Heart left ventricle (tissue), 16 donors: ENCODE results near the gene AKAP8. TPM values are rescaled to one million over a fixed set of nuclear protein-coding genes. Genes with fewer than 3 reads are reported as not detected.

Experiments
- ATAC-seq, 4 donors: fragments of 200-7000 bp; cut with Tn5 transposase; one replicate each; pipeline ENCODE4 v1.9.1; 2020 to 2022; ENCODE audit warnings: moderate library complexity in 4 of 4, mild to moderate bottlenecking in 3 of 4, moderate number of reproducible peaks in 1 of 4
- DNase-seq, 5 donors: peaks; one replicate each; pipeline ENCODE4 v3.0.0-alpha.2; 2020
- H3K27ac ChIP-seq, 12 donors: fragments of 200-600 bp; sonication (generic) in 4 of 12; one replicate each; pipeline versions ENCODE4 v1.5.0 to v1.8.0; 2016 to 2022; ENCODE audit warnings: mild to moderate bottlenecking in 2 of 12
- H3K27me3 ChIP-seq, 9 donors: fragments of 200-600 bp; sonication (generic) in 2 of 9; one replicate each; pipeline versions ENCODE4 v1.5.1 to v1.8.0; 2016 to 2022; ENCODE audit warnings: mild to moderate bottlenecking in 3 of 9
- H3K36me3 ChIP-seq, 9 donors: fragments of 200-600 bp; sonication (generic) in 2 of 9; one replicate each; pipeline versions ENCODE4 v1.5.0 to v1.8.0; 2018 to 2022; ENCODE audit warnings: mild to moderate bottlenecking in 2 of 9
- H3K4me1 ChIP-seq, 12 donors: fragments of 200-600 bp; sonication (generic) in 4 of 12; one replicate each; pipeline versions ENCODE4 v1.5.0 to v1.8.0; 2016 to 2022; ENCODE audit warnings: mild to moderate bottlenecking in 3 of 12
- H3K4me3 ChIP-seq, 12 donors: fragments of 200-600 bp; sonication (generic) in 4 of 12; one replicate each; pipeline versions ENCODE4 v1.5.0 to v1.8.0; 2017 to 2022; ENCODE audit warnings: mild to moderate bottlenecking in 9 of 12, moderate library complexity in 4 of 12
- H3K9me3 ChIP-seq, 12 donors: fragments of 200-600 bp; sonication (generic) in 4 of 12; one replicate each; pipeline versions ENCODE4 v1.5.0 to v1.8.0; 2016 to 2022; ENCODE audit warnings: mild to moderate bottlenecking in 1 of 12
- POLR2A ChIP-seq, 2 donors: fragments of 450-650 bp; IDR thresholded peaks; one replicate each; pipeline ENCODE4 v1.6.1; 2017; ENCODE audit warnings: antibody characterized with exemption in 2 of 2, mild to moderate bottlenecking in 2 of 2, moderate library complexity in 2 of 2
- WGBS, 4 donors: extraction: QIAGEN DNeasy Blood & Tissue Kit in 2 of 4; methylation state at CpG; one replicate each; pipeline versions ENCODE4 v1.1.5 to v1.1.7; 2013 to 2018; 5-methylcytosine and 5-hydroxymethylcytosine counted together
- intact Hi-C, 10 donors: fragments of 100-400 bp; cut with DNase I; formaldehyde crosslinking; loops; one replicate each; pipeline versions ENCODE4 v1.11.1 to v1.14.2; 2022
- polyA plus RNA-seq, 2 donors: library from polyadenylated mRNA; stranded (reverse); fragments of 200-250 nt; gene quantifications; one replicate each; pipeline ENCODE4 v1.2.3, GENCODE V29; 2013
- total RNA-seq, 9 donors: library from RNA; depleted of rRNA in 2 of 9; stranded (reverse); fragments of >200 nt in 2 of 9; fragmentation: NEBNext Ultra II Directional in 3 of 9; extraction: Animal tissue kit (Norgen Biotek cat#: 25700) in 3 of 9; gene quantifications; one replicate each; pipeline versions ENCODE4 v1.1.0 to v1.2.4, GENCODE V29; 2016 to 2023
- TF ChIP-seq, protein P1 (sequence below), 12 donors: fragments of 200-600 bp; sonication (generic) in 4 of 12; IDR thresholded peaks; one replicate each; pipeline versions ENCODE4 v1.5.0 to v1.8.0; 2018 to 2022; ENCODE audit warnings: antibody characterized with exemption in 12 of 12, mild to moderate bottlenecking in 5 of 12
- donor health status: ischemic (EF 13 %, LVEDD 7.1; RV severe dilation, severe dysfunction).
- donor health status: healthy with polysubstance abuse.
- donor health status: DM: no; HTN: yes; CAD: no.
- donor health status: DM: no; HTN: no; CAD: no.
- donor health status: ischemic (EF 25% LVEDD 6.9; RV normal size, moderate dysfunction).
- donor health status: ischemic (EF 25% LVEDD 5.7; RV mildly dilated, moderate dysfunction).
- donor health status: healthy.
- donor health status: DM: yes; HTN: yes; CAD: no.
- donor health status: ischemic (EF 35%, LVEDD 5.7; RV mildly dilated, moderate dysfunction).
- donor health status: nonischemic (EF 11% LVEDD 7.7; RV severe dilation, severe dysfunction).
- donor health status: DM: yes; HTN: yes; CAD: no.
- donor health status: PGD.
- donor health status: ischemic (EF 29% LVEDD 5.4; RV normal size, mild dysfunction).
- donor health status: nonischemic (EF 23%, LVEDD 6.1; RV moderate dilation, normal function).

AKAP8 gene
- total and polyA plus RNA-seq, 11 donors, result 9.6 to 24.8 (median 18.8) TPM

DNA sequence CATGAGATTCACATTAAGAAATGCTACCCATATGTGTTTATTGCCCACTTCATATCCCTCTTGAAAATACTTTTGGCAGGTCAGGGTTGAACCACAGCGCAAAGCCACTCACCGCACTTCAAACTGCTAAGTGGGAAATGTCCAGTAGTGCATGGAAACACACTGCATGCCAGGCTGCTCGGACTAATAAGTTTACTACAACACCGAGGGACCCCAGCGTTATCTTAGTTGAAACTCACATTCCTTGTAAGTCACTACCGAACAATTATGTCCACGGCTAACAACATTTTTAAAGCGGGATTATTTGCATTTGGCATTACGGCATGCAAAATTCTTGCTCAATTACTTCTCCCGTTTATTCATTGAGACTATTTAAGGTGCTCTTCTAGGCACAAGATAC, 51.3 kb downstream of the AKAP8 start:
- Histone ChIP-seq H3K4me1 (peaks cover 13 to 87% (median 81%) of the 10 kb centered on the region in 12 donors), H3K36me3 (no peaks in the 10 kb centered on the region), H3K4me3 (no peak overlapping the region), H3K27me3 (no peaks in the 10 kb centered on the region), H3K27ac (peak overlapping the region in 3 of 12 donors; percentile 12 to 37 (median 36)), H3K9me3 (no peaks in the 10 kb centered on the region)
- intact Hi-C loops, result loop anchor here in 6 of 10 donors (5.0 kb wide), 4 partner anchors 36 to 61 kb away; no protein-coding TSS in a partner anchor
- DNase-seq, result no peak
- WGBS, 4 donors, result 34 to 44% (median 39%) methylated on average over 10 of the region's 10 CpGs
- TF ChIP-seq, protein P1, sequence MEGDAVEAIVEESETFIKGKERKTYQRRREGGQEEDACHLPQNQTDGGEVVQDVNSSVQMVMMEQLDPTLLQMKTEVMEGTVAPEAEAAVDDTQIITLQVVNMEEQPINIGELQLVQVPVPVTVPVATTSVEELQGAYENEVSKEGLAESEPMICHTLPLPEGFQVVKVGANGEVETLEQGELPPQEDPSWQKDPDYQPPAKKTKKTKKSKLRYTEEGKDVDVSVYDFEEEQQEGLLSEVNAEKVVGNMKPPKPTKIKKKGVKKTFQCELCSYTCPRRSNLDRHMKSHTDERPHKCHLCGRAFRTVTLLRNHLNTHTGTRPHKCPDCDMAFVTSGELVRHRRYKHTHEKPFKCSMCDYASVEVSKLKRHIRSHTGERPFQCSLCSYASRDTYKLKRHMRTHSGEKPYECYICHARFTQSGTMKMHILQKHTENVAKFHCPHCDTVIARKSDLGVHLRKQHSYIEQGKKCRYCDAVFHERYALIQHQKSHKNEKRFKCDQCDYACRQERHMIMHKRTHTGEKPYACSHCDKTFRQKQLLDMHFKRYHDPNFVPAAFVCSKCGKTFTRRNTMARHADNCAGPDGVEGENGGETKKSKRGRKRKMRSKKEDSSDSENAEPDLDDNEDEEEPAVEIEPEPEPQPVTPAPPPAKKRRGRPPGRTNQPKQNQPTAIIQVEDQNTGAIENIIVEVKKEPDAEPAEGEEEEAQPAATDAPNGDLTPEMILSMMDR (IDR thresholded peaks at IDR 0.05), result no peak
- no peak for TF ChIP-seq POLR2A (IDR thresholded peaks at IDR 0.05)
- no peak for ATAC-seq

DNA sequence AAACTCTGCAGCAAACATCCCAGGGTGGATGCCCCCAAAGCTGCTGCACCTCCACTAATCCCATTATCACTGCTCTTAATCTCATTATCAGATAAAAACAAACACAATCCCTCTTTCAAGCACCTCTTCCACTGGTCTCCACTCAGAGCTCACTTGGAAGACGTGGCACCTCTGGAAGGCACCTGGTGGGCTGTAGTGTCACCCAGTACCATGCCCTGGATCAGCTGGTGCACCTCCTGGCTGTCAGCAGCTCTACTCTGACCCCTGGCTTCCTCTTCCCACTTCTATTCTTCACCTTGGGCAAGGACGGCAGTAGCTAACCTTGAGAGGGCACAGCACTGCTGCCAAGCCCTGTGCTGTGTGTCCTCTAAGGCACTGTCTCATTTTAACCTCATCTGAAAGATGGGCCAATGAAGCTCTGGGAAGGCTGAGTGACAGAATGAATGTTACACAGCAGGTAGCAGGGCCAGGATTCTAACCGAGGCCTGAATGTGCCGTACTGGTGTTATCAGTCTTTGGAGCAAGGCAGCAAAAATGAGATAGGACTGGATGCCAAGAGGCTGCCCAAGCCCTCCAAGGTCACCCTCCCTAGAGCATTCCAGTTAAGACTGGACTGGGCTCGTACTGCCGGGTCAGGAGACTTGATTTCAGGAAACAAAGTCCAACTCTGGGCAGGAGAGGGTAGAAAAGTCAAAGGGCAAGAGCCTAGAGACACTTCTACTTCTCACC, 54.6 kb downstream of the AKAP8 start:
- Histone ChIP-seq H3K4me1 (peaks cover 19 to 99% (median 95%) of the 10 kb centered on the region in 12 donors), H3K27me3 (no peaks in the 10 kb centered on the region), H3K4me3 (peak overlapping the region in 1 of 12 donors; percentile 11), H3K9me3 (no peaks in the 10 kb centered on the region), H3K36me3 (no peaks in the 10 kb centered on the region), H3K27ac (peak overlapping the region; percentile 24 to 75 (median 58))
- DNase-seq (peak in 2 of 5 donors; percentile 29 to 62), ATAC-seq (peak; percentile 51 to 82 (median 68))
- TF ChIP-seq POLR2A (IDR thresholded peaks at IDR 0.05), result no peak
- TF ChIP-seq, protein P1 (IDR thresholded peaks at IDR 0.05), result peak in 2 of 12 donors; percentile 6 to 9
- intact Hi-C loops, result loop anchor here in 7 of 10 donors (2.0 to 5.0 kb wide), 5 partner anchors 28 to 58 kb away; no protein-coding TSS in a partner anchor
- WGBS, 4 donors, result 18 to 22% (median 20%) methylated on average over 6 of the region's 6 CpGs

DNA sequence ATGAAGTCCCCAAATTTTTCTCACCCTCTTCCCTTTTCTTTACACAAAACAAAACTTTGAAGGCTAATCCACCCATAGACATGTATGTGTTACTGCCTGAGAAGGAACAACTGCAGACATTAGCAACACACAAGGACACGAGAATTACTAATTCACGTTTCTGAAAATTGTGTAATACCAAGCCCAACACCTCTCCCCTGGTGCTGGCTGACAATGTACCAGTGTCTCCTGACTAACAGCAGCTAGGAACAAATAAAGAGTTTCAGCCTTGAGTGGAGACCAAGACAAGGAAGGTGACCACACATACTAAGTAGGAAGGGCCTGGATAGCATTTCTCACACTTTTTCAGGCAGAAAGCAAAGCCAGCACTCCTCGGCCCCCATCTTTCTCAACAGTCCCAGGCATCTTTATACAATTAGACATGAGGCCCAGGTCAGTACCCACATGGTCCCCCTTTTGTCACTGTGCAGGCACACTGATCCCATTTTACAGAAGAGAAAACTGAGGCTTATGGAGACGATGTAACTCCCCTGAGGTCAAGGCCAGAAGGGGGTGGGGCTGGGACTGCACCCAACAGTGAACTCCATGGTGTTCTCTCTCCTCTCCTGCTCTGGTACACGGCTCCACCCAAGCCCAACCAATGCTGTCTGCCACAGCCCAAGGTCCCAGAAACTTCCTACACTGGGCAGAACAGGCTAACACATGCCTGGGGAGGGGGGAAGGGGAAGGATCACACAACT, 55.9 kb downstream of the AKAP8 start:
- peak overlapping the region in 9 of 12 donors; percentile 25 to 75 (median 59) for H3K27ac ChIP-seq
- WGBS, 4 donors, result 14 to 19% (median 16%) methylated on average over 5 of the region's 5 CpGs
- DNase-seq (peak in 2 of 5 donors; percentile 67 to 68), ATAC-seq (peak; percentile 64 to 80 (median 76))
- intact Hi-C loops, result loop anchor here in 2 of 10 donors (2.0 to 5.0 kb wide), 2 partner anchors 27 to 41 kb away; no protein-coding TSS in a partner anchor
- no peak overlapping the region for H3K4me3 ChIP-seq
- H3K27me3 ChIP-seq, result no peaks in the 10 kb centered on the region
- no peak for TF ChIP-seq POLR2A (IDR thresholded peaks at IDR 0.05)
- TF ChIP-seq, protein P1 (IDR thresholded peaks at IDR 0.05), result no peak
- no peaks in the 10 kb centered on the region for H3K36me3 ChIP-seq
- peaks cover 19 to 99% (median 95%) of the 10 kb centered on the region in 12 donors for H3K4me1 ChIP-seq
- no peaks in the 10 kb centered on the region for H3K9me3 ChIP-seq

DNA sequence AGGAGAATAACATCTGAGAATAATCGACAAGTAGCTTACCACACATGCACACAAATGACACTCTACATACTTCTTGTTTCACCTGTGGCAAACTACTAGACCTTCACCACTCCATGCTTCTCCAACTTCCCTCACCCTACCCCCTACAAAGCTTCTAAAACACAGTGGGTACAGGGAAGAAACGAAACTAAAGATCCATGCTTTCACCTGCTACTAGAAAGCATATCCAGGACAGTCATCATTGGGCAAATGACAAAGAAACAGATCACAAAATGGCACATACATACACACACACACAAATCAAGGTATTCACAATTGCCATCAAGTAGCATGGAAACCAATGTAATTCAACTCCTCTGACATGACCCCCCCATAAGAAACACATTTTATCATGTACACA, 57.8 kb downstream of the AKAP8 start:
- TF ChIP-seq, protein P1 (IDR thresholded peaks at IDR 0.05), result no peak
- Histone ChIP-seq H3K4me3 (no peak overlapping the region), H3K9me3 (no peaks in the 10 kb centered on the region), H3K4me1 (peaks cover 22 to 100% (median 95%) of the 10 kb centered on the region in 12 donors), H3K27ac (peak overlapping the region in 4 of 12 donors; percentile 12 to 52 (median 30)), H3K36me3 (no peaks in the 10 kb centered on the region), H3K27me3 (no peaks in the 10 kb centered on the region)
- ATAC-seq (no peak), DNase-seq (no peak)
- 59 to 74% (median 69%) methylated on average over 2 of the region's 2 CpGs for WGBS, 4 donors
- intact Hi-C loops, result loop anchor here in 1 of 10 donors (5.0 kb wide), 1 partner anchor 39 kb away; no protein-coding TSS in a partner anchor
